SH-SY5Y (cell line): ENCODE results near the gene CSF1R.

Source experiments
- GATA2 ChIP-seq: IDR thresholded peaks from 2 replicates; pipeline ENCODE4 v1.6.1; 2011; ENCODE audit warnings: mild to moderate bottlenecking, low read depth, low read length
- GATA3 ChIP-seq: IDR thresholded peaks from 2 replicates; pipeline ENCODE4 v1.6.1; 2011; ENCODE audit warnings: low read depth, mild to moderate bottlenecking, low read length, moderate library complexity

DNA sequence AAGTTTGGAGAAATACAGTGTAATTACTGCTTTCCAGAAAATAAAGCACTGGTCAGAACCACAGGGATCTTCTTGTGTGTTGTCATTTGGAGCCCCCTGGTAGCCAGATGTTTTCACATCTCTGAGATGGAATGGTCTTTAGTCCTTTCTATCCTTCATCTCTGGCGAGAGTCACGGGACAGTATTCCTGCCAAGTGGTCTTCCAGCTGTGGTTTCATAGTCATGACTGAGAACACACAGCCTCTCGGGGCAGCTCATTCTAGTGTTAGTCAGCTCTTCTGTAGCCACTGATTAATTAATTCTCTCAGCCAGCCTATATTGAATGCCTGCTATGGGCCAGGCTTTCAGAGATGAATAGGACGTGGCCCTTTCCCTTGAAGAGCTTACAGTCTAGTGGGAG is 51.7 kb downstream of the CSF1R start:
- TF ChIP-seq GATA2 (no peak), GATA3 (no peak)
